Natural killer cell (primary cell): ENCODE results near the gene PDE11A. TPM values are rescaled to one million over a fixed set of nuclear protein-coding genes. Genes with fewer than 3 reads are reported as not detected.

Experiments
- ATAC-seq, 3 donors: fragments of 150-1000 bp in 2 of 3; fragments of 200-7000 bp in 1 of 3; cut with Tn5 transposase; 1 replicate in 1 of 3; 2 replicates in 2 of 3; pipeline ENCODE4 v1.10.0; 2021; ENCODE audit warnings: mild to moderate bottlenecking in 2 of 3, moderate library complexity in 2 of 3
- DNase-seq, 2 donors: peaks; one replicate each; pipeline versions ENCODE4 v3.0.0 to v3.0.0-alpha.2; 2013 to 2021; ENCODE audit warnings: mixed read lengths in 1 of 2
- H3K27ac ChIP-seq: one replicate; pipeline ENCODE4 v1.5.1; 2013; ENCODE audit warnings: mild to moderate bottlenecking, low read length
- H3K27me3 ChIP-seq: one replicate; pipeline ENCODE4 v1.6.1; 2013; ENCODE audit warnings: low read length; ENCODE audit not compliant: control insufficient read depth, insufficient read depth
- H3K36me3 ChIP-seq: one replicate; pipeline ENCODE4 v1.6.1; 2013; ENCODE audit warnings: low read length; ENCODE audit not compliant: control insufficient read depth, insufficient read depth
- H3K4me1 ChIP-seq: one replicate; pipeline ENCODE4 v1.6.1; 2013; ENCODE audit warnings: low read length; ENCODE audit not compliant: control insufficient read depth, insufficient read depth
- H3K4me3 ChIP-seq: one replicate; pipeline ENCODE4 v1.5.1; 2013; ENCODE audit warnings: low read length
- H3K9me3 ChIP-seq: one replicate; pipeline ENCODE4 v1.6.1; 2013; ENCODE audit warnings: low read length; ENCODE audit not compliant: control insufficient read depth, insufficient read depth
- H3K27ac Mint-ChIP-seq, 2 donors: one replicate each; pipeline ENCODE4 v1.8.0; 2022; ENCODE audit warnings: mild to moderate bottlenecking in 2 of 2, mixed read lengths in 2 of 2, moderate library complexity in 1 of 2
- H3K27me3 Mint-ChIP-seq, 2 donors: one replicate each; pipeline ENCODE4 v1.8.0; 2022; ENCODE audit warnings: low read depth in 2 of 2, mixed read lengths in 2 of 2
- H3K36me3 Mint-ChIP-seq: one replicate; pipeline ENCODE4 v1.8.0; 2022; ENCODE audit warnings: mixed read lengths
- H3K4me1 Mint-ChIP-seq, 2 donors: one replicate each; pipeline ENCODE4 v1.8.0; 2022; ENCODE audit warnings: mixed read lengths in 2 of 2
- H3K4me3 Mint-ChIP-seq: one replicate; pipeline ENCODE4 v1.8.0; 2022; ENCODE audit warnings: mild to moderate bottlenecking, moderate library complexity, mixed read lengths
- H3K9me3 Mint-ChIP-seq, 2 donors: one replicate each; pipeline ENCODE4 v1.8.0; 2022; ENCODE audit warnings: mixed read lengths in 2 of 2
- CTCF ChIP-seq: fragments of 200-600 bp; IDR thresholded peaks from one replicate; pipeline ENCODE4 v1.8.0; 2022; ENCODE audit warnings: antibody characterized with exemption
- whole genome bisulfite sequencing: methylation state at CpG from one replicate; pipeline ENCODE4 v1.1.7; 2013; ENCODE audit warnings: missing lambda C conversion rate; ENCODE audit not compliant: insufficient coverage; 5-methylcytosine and 5-hydroxymethylcytosine counted together
- intact Hi-C: fragments of 100-400 bp; cut with micrococcal nuclease; formaldehyde crosslinking; loops from one replicate; pipeline ENCODE4 v1.14.2; 2022
- total RNA-seq, 4 donors: library from RNA; stranded (reverse); fragments of 120-200 nt in 1 of 4; gene quantifications; one replicate each; pipeline versions ENCODE4 v1.2.3 to v1.2.4, GENCODE V29; 2013 to 2022

PDE11A gene
- total RNA-seq, 3 donors from 2014 or later (not counting 1 experiment from before 2014, with no cell fraction given), result not detected

GRCh38 chr2:177989029-177989885 is 83.3 kb downstream of the PDE11A start:
- peaks cover 4 to 13% of the 10 kb centered on the region in 2 donors for H3K27me3 Mint-ChIP-seq
- intact Hi-C loops, result no loop called here
- H3K4me3 Mint-ChIP-seq, result no peak overlapping the region
- Histone ChIP-seq H3K9me3 (no peaks in the 10 kb centered on the region), H3K4me3 (no peak overlapping the region), H3K4me1 (no peaks in the 10 kb centered on the region), H3K27ac (no peak overlapping the region), H3K27me3 (peaks cover 2% of the 10 kb centered on the region), H3K36me3 (no peaks in the 10 kb centered on the region)
- WGBS, result 59% methylated on average over 2 of the region's 4 CpGs
- H3K36me3 Mint-ChIP-seq, result no peaks in the 10 kb centered on the region
- ATAC-seq (no peak), DNase-seq (no peak)
- no peak overlapping the region for H3K27ac Mint-ChIP-seq
- TF ChIP-seq CTCF, result no peak
- H3K4me1 Mint-ChIP-seq, result no peaks in the 10 kb centered on the region
- H3K9me3 Mint-ChIP-seq, result no peaks in the 10 kb centered on the region

GRCh38 chr2:177984749-177985148 is 87.8 kb downstream of the PDE11A start:
- 11% methylated on average over 1 of the region's 1 CpG for WGBS
- H3K27ac ChIP-seq, result no peak overlapping the region
- H3K4me3 ChIP-seq, result no peak overlapping the region
- DNase-seq (no peak), ATAC-seq (no peak)
- peaks cover 2% of the 10 kb centered on the region for H3K27me3 ChIP-seq
- no peaks in the 10 kb centered on the region for H3K9me3 ChIP-seq
- no peaks in the 10 kb centered on the region for H3K4me1 ChIP-seq
- Mint-ChIP-seq H3K4me3 (no peak overlapping the region), H3K36me3 (no peaks in the 10 kb centered on the region), H3K27ac (no peak overlapping the region), H3K9me3 (no peaks in the 10 kb centered on the region), H3K4me1 (no peaks in the 10 kb centered on the region), H3K27me3 (peaks cover 4 to 13% of the 10 kb centered on the region in 2 donors)
- no peaks in the 10 kb centered on the region for H3K36me3 ChIP-seq
- TF ChIP-seq CTCF, result no peak
- intact Hi-C loops, result no loop called here

- no peaks in the 10 kb centered on the region for H3K9me3 Mint-ChIP-seq
- Histone ChIP-seq H3K4me1 (no peaks in the 10 kb centered on the region), H3K36me3 (no peaks in the 10 kb centered on the region), H3K9me3 (no peaks in the 10 kb centered on the region), H3K27me3 (peaks cover 2% of the 10 kb centered on the region), H3K27ac (no peak overlapping the region), H3K4me3 (no peak overlapping the region)
- DNase-seq (peak in 1 of 2 donors; percentile 29), ATAC-seq (peak in 1 of 3 donors; percentile 70)
- intact Hi-C loops, result no loop called here
- 0% methylated on average over 1 of the region's 2 CpGs for WGBS
- no peak overlapping the region for H3K27ac Mint-ChIP-seq
- TF ChIP-seq CTCF, result peak; percentile 57
- H3K27me3 Mint-ChIP-seq, result peaks cover 3 to 4% of the 10 kb centered on the region in 2 donors
- no peaks in the 10 kb centered on the region for H3K36me3 Mint-ChIP-seq
- no peak overlapping the region for H3K4me3 Mint-ChIP-seq
- no peaks in the 10 kb centered on the region for H3K4me1 Mint-ChIP-seq
Measured at GRCh38 chr2:177983183-177983788, 89.3 kb downstream of the PDE11A start.
